ENCODE measurements around the gene CCSER1.
"Not testable (repeated sequence)": the region's sequence is repeated elsewhere in the genome, so short reads cannot be mapped to it uniquely, and the experiment has no call there.

CCSER1 gene

GRCh38 chr4:91064157-91064853, 937.1 kb downstream of the CCSER1 start:
- no peak for DNase-seq (ENCODE audit: low spot score)

DNA sequence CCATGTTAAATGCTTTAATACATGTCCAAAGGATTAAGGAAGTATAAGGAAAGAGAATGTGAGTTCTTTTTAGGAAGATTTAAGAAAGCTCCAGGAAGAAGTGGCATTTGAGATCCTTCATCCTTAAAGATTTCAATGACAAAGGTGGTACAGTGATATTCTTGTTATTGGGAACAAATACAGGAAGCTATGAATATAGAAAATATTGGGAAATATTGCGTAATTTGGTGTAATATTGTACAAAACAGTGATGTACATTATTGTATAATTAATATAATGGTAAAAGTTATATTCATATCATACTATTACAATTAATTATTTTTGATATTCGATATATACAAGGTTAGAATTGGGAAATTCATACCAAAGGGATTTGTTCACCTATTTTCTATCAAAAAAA, 937.9 kb downstream of the CCSER1 start:
- no peak for DNase-seq (ENCODE audit: low spot score)

DNA sequence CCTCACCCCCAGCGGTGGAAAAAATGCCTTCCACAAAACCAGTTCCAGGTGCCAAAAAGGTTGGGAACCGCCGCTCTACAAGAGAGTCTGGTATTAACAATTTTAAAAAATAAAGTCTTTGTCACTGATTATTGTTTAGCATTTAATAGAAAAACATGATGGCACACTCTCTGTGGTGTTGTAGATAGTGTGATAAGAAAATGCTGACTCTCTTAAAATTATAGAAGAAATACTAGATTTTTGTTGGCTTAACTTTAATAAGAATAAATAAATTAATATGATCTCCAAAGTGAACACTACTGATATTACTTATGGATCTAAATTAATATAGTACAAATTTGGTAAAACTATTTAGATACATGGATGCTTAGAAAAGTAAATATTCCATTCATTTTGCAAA, 943.5 kb downstream of the CCSER1 start:
- DNase-seq (ENCODE audit: low spot score) = no peak

DNA sequence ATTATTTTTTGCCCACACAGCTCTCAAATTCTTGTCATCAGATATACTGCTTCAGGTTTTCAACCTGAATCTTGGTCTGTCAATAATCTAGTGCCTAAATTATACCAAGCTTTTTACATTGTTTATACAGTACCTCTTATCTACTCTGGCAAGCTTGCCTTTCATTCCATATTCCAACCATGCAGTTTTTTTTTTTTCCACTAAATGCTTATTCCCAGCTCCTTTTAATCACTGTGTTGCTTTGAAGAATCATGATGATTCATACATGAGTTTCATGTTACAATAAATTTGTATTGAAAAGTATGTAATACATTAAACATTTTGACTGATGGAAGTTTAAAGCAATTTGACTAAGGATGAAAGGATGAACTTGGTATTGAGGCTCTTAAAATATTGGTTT, 949.0 kb downstream of the CCSER1 start:
- DNase-seq (ENCODE audit: low spot score) = no peak

GRCh38 chr4:91085961-91086360, 958.8 kb downstream of the CCSER1 start:
- no peak for DNase-seq (ENCODE audit: low spot score)

- DNase-seq (ENCODE audit: low spot score) = no peak
Observed at GRCh38 chr4:91087743-91088142, 960.5 kb downstream of the CCSER1 start.

DNA sequence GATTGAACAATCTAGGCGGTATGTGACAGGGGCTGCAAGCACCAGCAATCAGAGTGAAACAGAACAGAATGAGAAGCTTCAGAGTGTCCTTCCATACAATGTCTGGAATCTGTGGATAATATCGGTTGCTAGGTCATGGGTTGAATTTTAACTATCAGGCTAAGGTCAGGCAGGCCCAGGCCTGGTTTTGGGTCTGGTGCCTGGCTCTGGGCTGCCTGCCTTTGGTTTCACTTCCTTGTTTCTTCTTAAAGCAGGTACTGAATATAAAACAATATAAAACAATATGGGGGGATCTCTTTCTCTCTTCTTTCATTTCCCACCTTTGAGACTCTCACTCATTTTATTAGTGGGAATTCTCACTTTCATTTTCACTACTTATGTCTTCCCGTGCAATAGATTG, 962.0 kb downstream of the CCSER1 start:
- no peak for DNase-seq (ENCODE audit: low spot score)

DNA sequence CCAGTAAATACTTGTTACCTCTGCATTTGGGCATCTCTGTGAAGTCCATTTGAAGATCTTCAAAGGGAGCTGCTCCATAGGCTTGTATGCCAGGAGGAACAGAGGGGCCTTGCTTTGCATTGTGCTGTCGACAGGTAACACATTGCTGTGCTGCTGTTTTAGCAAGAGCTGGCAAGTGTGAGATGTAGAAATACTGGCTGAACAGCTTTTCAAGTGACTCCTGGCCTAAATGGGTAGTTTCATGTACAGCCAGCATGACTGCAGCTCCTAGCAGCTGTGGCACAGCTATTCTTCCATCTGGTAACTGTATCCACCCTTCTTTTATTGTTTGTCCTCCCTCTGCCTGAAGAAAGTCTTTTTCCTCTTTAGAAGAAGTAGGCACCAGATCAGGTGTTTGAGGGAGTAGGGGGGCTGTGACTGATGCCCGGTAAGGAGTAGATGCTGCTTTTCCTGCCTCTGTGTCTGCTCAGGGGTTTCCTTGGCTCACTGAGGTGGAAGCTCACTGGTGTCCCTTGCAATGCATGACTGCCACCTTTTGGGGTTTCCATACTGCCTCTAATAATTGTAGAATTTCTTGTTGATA, 965.3 kb downstream of the CCSER1 start:
- DNase-seq (ENCODE audit: low spot score) = no peak

DNA sequence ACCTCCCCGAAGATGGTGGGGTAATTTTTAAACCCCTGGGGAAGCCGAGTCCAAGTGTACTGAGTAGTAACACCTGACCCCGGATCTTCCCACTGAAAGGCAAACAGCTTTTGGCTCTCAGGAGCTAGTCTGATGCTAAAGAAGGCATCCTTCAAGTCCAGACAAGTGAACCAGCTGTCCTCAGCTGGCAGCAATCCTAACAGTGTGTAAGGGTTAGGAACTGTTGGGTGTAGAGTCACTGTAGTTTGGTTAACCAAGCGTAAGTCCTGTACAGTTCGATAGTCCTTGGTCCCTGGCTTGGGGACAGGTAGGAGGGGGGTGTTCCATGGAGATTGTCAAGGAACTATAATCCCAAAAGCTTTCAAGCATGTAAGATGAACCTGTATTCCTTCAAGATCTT, 967.0 kb downstream of the CCSER1 start:
- not testable (repeated sequence) for DNase-seq (ENCODE audit: low spot score)

DNA sequence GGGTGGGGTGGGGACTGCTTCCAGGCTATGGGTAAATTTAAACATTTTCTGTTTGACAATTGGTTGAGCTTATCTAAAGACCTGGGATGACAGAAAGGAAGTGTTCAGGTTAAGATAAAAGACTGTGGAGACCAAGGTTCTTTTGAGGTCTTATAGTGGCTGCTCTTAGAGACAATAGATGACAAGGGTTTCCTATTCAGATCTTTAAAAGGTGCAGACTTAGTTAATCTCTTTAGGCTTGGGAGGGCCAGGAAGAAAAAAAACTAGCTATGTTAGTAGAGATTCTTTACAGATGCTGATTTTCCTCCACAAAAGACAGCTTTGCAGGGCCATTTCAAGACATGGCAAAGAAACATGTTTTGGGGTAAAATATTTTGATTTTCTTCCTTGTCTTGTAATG, 972.5 kb downstream of the CCSER1 start:
- DNase-seq (ENCODE audit: low spot score) = no peak

DNA sequence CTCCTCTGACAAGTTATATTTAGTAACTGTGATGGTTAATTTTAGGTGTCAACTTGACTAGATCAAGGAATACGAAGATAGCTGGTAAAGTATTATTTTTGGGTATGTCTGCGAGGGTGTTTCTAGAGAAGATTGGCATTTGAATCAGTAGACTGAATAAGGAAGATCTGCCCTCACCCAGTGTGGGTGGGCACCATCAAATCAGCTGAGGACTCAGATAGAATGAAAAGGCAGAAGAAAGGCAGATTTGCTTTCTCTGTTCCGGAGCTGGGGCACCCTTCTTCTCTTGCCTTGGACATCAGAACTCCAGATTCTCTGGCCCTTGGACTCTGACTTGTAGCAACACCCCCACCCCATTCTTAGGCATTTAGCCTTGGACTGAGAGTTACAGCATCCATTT, 981.6 kb downstream of the CCSER1 start:
- peak; percentile 74 for DNase-seq (ENCODE audit: low spot score)

DNA sequence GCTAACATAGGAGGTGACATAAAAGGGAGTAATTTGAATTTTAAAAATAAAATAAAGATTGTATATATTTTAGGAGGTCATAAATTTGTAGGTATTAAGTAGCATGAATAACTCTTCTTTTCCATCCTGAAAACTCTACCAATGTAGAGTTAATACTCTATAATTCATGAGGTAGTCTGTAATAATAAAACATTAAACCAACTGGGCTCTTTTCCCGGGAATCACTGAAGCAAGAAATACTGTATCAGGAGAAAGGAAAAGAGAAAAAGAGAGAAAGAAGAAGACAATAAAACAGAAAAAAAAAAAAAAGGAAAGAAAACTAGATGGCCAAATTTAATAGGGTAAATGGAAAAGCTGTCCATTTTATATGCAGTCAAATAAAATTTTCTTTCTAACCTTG, 984.4 kb downstream of the CCSER1 start:
- DNase-seq (ENCODE audit: low spot score) = no peak

DNA sequence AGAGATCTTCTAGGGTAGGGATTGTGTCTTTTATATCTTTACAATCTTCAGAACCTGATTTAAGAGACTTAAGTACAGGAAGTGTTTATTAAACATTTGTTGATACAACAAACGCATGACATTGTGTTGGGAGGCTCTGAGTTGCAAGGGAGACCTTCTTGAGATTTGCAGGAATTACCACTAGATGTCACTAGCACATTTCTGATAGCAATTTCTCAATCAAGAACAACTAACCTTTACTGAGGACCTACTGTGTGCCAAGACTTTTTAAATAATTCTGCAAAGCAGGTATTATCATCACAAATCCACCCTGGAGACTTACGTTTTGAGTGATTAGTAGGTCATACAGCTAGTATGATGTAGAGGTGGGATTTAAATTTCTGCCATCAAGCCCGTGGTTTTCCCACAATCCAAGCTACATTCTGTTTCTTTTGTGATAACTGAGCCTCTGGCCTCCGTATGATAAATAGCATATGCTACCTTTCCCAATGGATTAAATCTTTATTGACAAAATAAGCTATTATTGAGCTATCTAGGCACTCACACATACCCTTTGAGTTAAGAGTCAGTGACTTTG, 986.0 kb downstream of the CCSER1 start:
- peak; percentile 9 for DNase-seq (ENCODE audit: low spot score)

DNA sequence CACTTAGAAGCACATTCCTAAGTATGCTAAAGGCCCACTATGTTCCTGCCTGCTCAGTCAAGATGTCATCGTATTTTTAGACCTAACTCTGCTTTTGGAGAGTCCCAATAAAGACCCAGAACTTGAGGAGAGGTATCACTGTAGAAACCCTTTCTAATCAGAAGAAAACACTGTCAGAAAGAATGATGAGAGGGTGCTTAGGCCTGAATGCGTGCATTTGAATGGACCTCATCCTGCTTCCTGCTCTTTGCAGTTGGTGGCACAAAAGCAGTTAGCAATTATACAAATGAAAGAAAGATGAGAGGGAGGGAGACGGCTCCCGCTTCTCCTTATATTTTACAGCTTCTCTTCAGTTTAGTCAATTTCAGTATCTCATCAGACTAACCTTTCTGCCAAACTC, 987.2 kb downstream of the CCSER1 start:
- DNase-seq (ENCODE audit: low spot score) = no peak

- DNase-seq (ENCODE audit: low spot score) = no peak
Observed at GRCh38 chr4:91116861-91117260, 989.7 kb downstream of the CCSER1 start.

- no peak for DNase-seq (ENCODE audit: low spot score)
Observed at GRCh38 chr4:91118597-91118996, 991.4 kb downstream of the CCSER1 start.

DNA sequence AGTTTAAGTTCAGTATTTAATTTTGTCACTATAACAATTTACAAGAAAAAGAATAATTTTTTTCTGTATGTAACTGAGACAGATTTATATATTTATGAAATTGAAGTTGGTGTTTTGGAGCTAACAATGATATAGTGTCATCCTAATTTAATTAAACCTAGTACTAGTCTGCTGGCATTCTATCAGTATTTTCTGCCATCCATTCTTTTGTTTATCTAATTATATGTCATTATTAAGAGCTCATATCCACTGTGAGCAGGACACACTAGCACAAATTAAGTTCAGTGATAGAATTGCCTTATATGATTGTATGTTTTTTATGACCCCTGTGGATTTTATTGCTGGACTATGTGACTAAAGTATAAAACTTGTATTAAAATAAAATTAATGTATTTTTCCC, 996.5 kb downstream of the CCSER1 start:
- no peak for DNase-seq (ENCODE audit: low spot score)

- DNase-seq (ENCODE audit: low spot score) = no peak
Observed at GRCh38 chr4:91127192-91127591, 1000.0 kb downstream of the CCSER1 start.

DNA sequence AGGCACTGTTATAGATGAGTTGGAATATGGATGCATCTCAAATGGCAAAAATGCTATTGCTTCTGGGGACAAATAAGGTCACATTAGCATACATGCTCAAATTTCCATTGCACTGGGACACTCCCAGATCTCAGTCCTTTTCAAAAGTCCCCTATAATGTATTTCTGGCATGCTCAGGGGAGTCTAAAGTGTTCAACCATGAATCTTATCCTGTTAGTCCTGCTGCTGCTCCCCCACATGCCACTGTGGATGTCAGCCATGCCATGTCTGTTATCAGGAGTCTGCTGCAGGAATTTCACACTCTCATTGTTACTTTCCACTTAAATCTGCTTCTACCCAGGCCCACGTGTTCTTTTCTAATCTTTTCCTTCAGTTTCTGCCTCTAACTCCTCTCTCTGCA, 1000.6 kb downstream of the CCSER1 start:
- DNase-seq (ENCODE audit: low spot score) = no peak

- DNase-seq (ENCODE audit: low spot score) = no peak
Observed at GRCh38 chr4:91128519-91128918, 1001.3 kb downstream of the CCSER1 start.

DNA sequence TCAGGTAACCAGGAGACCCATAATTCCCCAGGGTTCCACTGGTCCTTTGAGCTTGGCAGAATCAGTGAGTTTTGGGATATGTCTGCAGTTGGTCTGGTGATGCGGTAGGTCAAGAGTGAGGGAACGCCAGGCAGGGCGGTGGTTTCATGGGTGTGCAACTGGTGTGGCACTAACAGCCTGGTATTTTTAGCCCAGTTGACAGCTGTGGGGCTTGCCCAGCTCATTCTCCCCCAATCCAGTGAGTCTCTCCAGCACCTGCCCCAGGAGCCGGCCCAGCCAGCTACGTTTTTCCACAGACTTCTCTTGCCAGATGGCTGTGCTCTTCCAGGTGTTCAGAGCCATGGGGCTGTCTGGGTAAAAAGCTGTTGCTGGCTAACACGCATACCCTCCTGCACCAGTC, 1019.9 kb downstream of the CCSER1 start:
- no peak for DNase-seq (ENCODE audit: low spot score)

- DNase-seq (ENCODE audit: low spot score) = not testable (repeated sequence)
Observed at GRCh38 chr4:91154041-91154440, 1026.8 kb downstream of the CCSER1 start.

GRCh38 chr4:91167864-91168653, 1040.9 kb downstream of the CCSER1 start:
- DNase-seq (ENCODE audit: low spot score) = not testable (repeated sequence)
